ENCODE data around the gene FRMD1. TPM values are rescaled to one million over a fixed set of nuclear protein-coding genes. Genes with fewer than 3 reads are reported as not detected.

FRMD1 gene
- total RNA-seq, 1 donor from 2014 or later, result not detected

GRCh38 chr6:168050225-168050880 lies 28.7 kb downstream of the FRMD1 start:
- no peaks in the 10 kb centered on the region for H3K27me3 Mint-ChIP-seq (ENCODE audit: insufficient read depth)
- intact Hi-C loops (cut with micrococcal nuclease), result no loop called here
- no peaks in the 10 kb centered on the region for H3K36me3 Mint-ChIP-seq (ENCODE audit: low read depth)
- no peaks in the 10 kb centered on the region for H3K4me1 Mint-ChIP-seq (ENCODE audit: low read depth)
- no peaks in the 10 kb centered on the region for H3K9me3 Mint-ChIP-seq
- no peak overlapping the region for H3K4me3 Mint-ChIP-seq
- H3K27ac Mint-ChIP-seq, result no peak overlapping the region
- DNase-seq (ENCODE audit: low spot score), result no peak

GRCh38 chr6:168049706-168050224 lies 29.2 kb downstream of the FRMD1 start:
- no peak for DNase-seq (ENCODE audit: low spot score)
- no peaks in the 10 kb centered on the region for H3K4me1 Mint-ChIP-seq (ENCODE audit: low read depth)
- H3K9me3 Mint-ChIP-seq, result no peaks in the 10 kb centered on the region
- no peak overlapping the region for H3K4me3 Mint-ChIP-seq
- no peaks in the 10 kb centered on the region for H3K36me3 Mint-ChIP-seq (ENCODE audit: low read depth)
- no peaks in the 10 kb centered on the region for H3K27me3 Mint-ChIP-seq (ENCODE audit: insufficient read depth)
- no peak overlapping the region for H3K27ac Mint-ChIP-seq
- intact Hi-C loops (cut with micrococcal nuclease), result no loop called here

- no peak for DNase-seq (ENCODE audit: low spot score)
- no peak overlapping the region for H3K27ac Mint-ChIP-seq
- H3K4me1 Mint-ChIP-seq (ENCODE audit: low read depth), result no peaks in the 10 kb centered on the region
- intact Hi-C loops (cut with micrococcal nuclease), result no loop called here
- no peak overlapping the region for H3K4me3 Mint-ChIP-seq
- no peaks in the 10 kb centered on the region for H3K27me3 Mint-ChIP-seq (ENCODE audit: insufficient read depth)
- H3K9me3 Mint-ChIP-seq, result no peaks in the 10 kb centered on the region
- H3K36me3 Mint-ChIP-seq (ENCODE audit: low read depth), result no peaks in the 10 kb centered on the region
Observed at GRCh38 chr6:168049277-168049676, 29.7 kb downstream of the FRMD1 start.

GRCh38 chr6:168048724-168049025 lies 30.3 kb downstream of the FRMD1 start:
- no peak for DNase-seq (ENCODE audit: low spot score)
- Mint-ChIP-seq H3K4me3 (no peak overlapping the region), H3K36me3 (ENCODE audit: low read depth) (no peaks in the 10 kb centered on the region), H3K4me1 (ENCODE audit: low read depth) (no peaks in the 10 kb centered on the region), H3K27ac (no peak overlapping the region), H3K27me3 (ENCODE audit: insufficient read depth) (no peaks in the 10 kb centered on the region), H3K9me3 (no peaks in the 10 kb centered on the region)
- intact Hi-C loops (cut with micrococcal nuclease), result no loop called here

- Mint-ChIP-seq H3K9me3 (no peaks in the 10 kb centered on the region), H3K27ac (no peak overlapping the region), H3K4me1 (ENCODE audit: low read depth) (no peaks in the 10 kb centered on the region), H3K36me3 (ENCODE audit: low read depth) (no peaks in the 10 kb centered on the region), H3K4me3 (no peak overlapping the region), H3K27me3 (ENCODE audit: insufficient read depth) (no peaks in the 10 kb centered on the region)
- intact Hi-C loops (cut with micrococcal nuclease), result no loop called here
- no peak for DNase-seq (ENCODE audit: low spot score)
Observed at GRCh38 chr6:168047841-168048723, 30.9 kb downstream of the FRMD1 start.

GRCh38 chr6:168046696-168047095 lies 32.3 kb downstream of the FRMD1 start:
- intact Hi-C loops (cut with micrococcal nuclease), result no loop called here
- H3K36me3 Mint-ChIP-seq (ENCODE audit: low read depth), result no peaks in the 10 kb centered on the region
- H3K4me1 Mint-ChIP-seq (ENCODE audit: low read depth), result no peaks in the 10 kb centered on the region
- H3K9me3 Mint-ChIP-seq, result no peaks in the 10 kb centered on the region
- no peak for DNase-seq (ENCODE audit: low spot score)
- H3K4me3 Mint-ChIP-seq, result no peak overlapping the region
- H3K27me3 Mint-ChIP-seq (ENCODE audit: insufficient read depth), result no peaks in the 10 kb centered on the region
- no peak overlapping the region for H3K27ac Mint-ChIP-seq

- H3K36me3 Mint-ChIP-seq (ENCODE audit: low read depth), result no peaks in the 10 kb centered on the region
- no peaks in the 10 kb centered on the region for H3K4me1 Mint-ChIP-seq (ENCODE audit: low read depth)
- no peaks in the 10 kb centered on the region for H3K27me3 Mint-ChIP-seq (ENCODE audit: insufficient read depth)
- H3K27ac Mint-ChIP-seq, result no peak overlapping the region
- no peaks in the 10 kb centered on the region for H3K9me3 Mint-ChIP-seq
- intact Hi-C loops (cut with micrococcal nuclease), result no loop called here
- H3K4me3 Mint-ChIP-seq, result no peak overlapping the region
- DNase-seq (ENCODE audit: low spot score), result no peak
Observed at GRCh38 chr6:168045706-168046620, 33.0 kb downstream of the FRMD1 start.

GRCh38 chr6:168045141-168045691 lies 33.8 kb downstream of the FRMD1 start:
- no peak overlapping the region for H3K27ac Mint-ChIP-seq
- intact Hi-C loops (cut with micrococcal nuclease), result no loop called here
- H3K36me3 Mint-ChIP-seq (ENCODE audit: low read depth), result no peaks in the 10 kb centered on the region
- H3K27me3 Mint-ChIP-seq (ENCODE audit: insufficient read depth), result no peaks in the 10 kb centered on the region
- no peak for DNase-seq (ENCODE audit: low spot score)
- no peak overlapping the region for H3K4me3 Mint-ChIP-seq
- H3K9me3 Mint-ChIP-seq, result no peaks in the 10 kb centered on the region
- no peaks in the 10 kb centered on the region for H3K4me1 Mint-ChIP-seq (ENCODE audit: low read depth)

GRCh38 chr6:168044521-168045130 lies 34.4 kb downstream of the FRMD1 start:
- Mint-ChIP-seq H3K36me3 (ENCODE audit: low read depth) (no peaks in the 10 kb centered on the region), H3K4me3 (no peak overlapping the region), H3K27me3 (ENCODE audit: insufficient read depth) (no peaks in the 10 kb centered on the region), H3K9me3 (peaks cover 4% of the 10 kb centered on the region), H3K27ac (no peak overlapping the region), H3K4me1 (ENCODE audit: low read depth) (no peaks in the 10 kb centered on the region)
- no peak for DNase-seq (ENCODE audit: low spot score)
- intact Hi-C loops (cut with micrococcal nuclease), result no loop called here

GRCh38 chr6:168043848-168044415 lies 35.1 kb downstream of the FRMD1 start:
- Mint-ChIP-seq H3K27ac (no peak overlapping the region), H3K9me3 (peaks cover 9% of the 10 kb centered on the region), H3K4me1 (ENCODE audit: low read depth) (no peaks in the 10 kb centered on the region), H3K27me3 (ENCODE audit: insufficient read depth) (no peaks in the 10 kb centered on the region), H3K36me3 (ENCODE audit: low read depth) (no peaks in the 10 kb centered on the region), H3K4me3 (no peak overlapping the region)
- no peak for DNase-seq (ENCODE audit: low spot score)
- intact Hi-C loops (cut with micrococcal nuclease), result no loop called here

GRCh38 chr6:168043193-168043847 lies 35.7 kb downstream of the FRMD1 start:
- no peaks in the 10 kb centered on the region for H3K4me1 Mint-ChIP-seq (ENCODE audit: low read depth)
- no peak overlapping the region for H3K4me3 Mint-ChIP-seq
- DNase-seq (ENCODE audit: low spot score), result no peak
- H3K27ac Mint-ChIP-seq, result no peak overlapping the region
- no peaks in the 10 kb centered on the region for H3K27me3 Mint-ChIP-seq (ENCODE audit: insufficient read depth)
- intact Hi-C loops (cut with micrococcal nuclease), result no loop called here
- H3K36me3 Mint-ChIP-seq (ENCODE audit: low read depth), result no peaks in the 10 kb centered on the region
- peaks cover 14% of the 10 kb centered on the region for H3K9me3 Mint-ChIP-seq

All from activated T-helper 1 cell treated with anti-CD3 and anti-CD28 coated beads, Interleukin-12 subunit alpha, Interleukin-12 subunit beta, Interleukin-2, Interleukin-4 antibody, amounts not matched to agents 30 ng/mL and 10 ng/mL and 1 ng/mL, durations not matched to agents 14 hours and 24 hours and 36 hours (primary cell).